GM23338 (cell line): Measurements from ENCODE around the gene POLD2. TPM values are rescaled to one million over a fixed set of nuclear protein-coding genes. Genes with fewer than 3 reads are reported as not detected.

Experiments
- ATAC-seq: fragments of 200-7000 bp; cut with Tn5 transposase; 3 replicates; pipeline ENCODE4 v1.9.1; 2020
- DNase-seq: peaks from one replicate; pipeline ENCODE4 v3.0.0-alpha.2; 2015; ENCODE audit warnings: low spot score
- H2AFZ ChIP-seq: fragments of 200-600 bp; sonication (generic); 2 replicates; pipeline ENCODE4 v1.8.0; 2016; ENCODE audit warnings: antibody characterized with exemption, mild to moderate bottlenecking, moderate library complexity
- H3F3A ChIP-seq: fragments of 200-600 bp; sonication (generic); replicated peaks from 2 replicates; pipeline ENCODE4 v1.8.0; 2017; ENCODE audit warnings: antibody characterized with exemption, mixed run types, low read depth
- H3K27ac ChIP-seq: fragments of 200-600 bp; sonication (generic); 2 replicates; pipeline ENCODE4 v1.6.1; 2016; ENCODE audit warnings: low read depth
- H3K27me3 ChIP-seq: fragments of 200-600 bp; sonication (generic); 2 replicates; pipeline ENCODE4 v1.8.0; 2016; ENCODE audit warnings: mild to moderate bottlenecking, mixed run types, moderate library complexity; ENCODE audit not compliant: insufficient read depth
- H3K36me3 ChIP-seq: fragments of 200-600 bp; sonication (generic); 2 replicates; pipeline ENCODE4 v1.8.0; 2016; ENCODE audit warnings: mild to moderate bottlenecking; ENCODE audit not compliant: insufficient read depth
- H3K4me1 ChIP-seq: fragments of 200-600 bp; sonication (generic); 2 replicates; pipeline ENCODE4 v1.8.0; 2016; ENCODE audit warnings: mild to moderate bottlenecking, moderate library complexity; ENCODE audit not compliant: insufficient read depth
- H3K4me2 ChIP-seq: fragments of 200-600 bp; sonication (generic); 2 replicates; pipeline ENCODE4 v1.7.1; 2017; ENCODE audit warnings: mixed run types
- H3K4me3 ChIP-seq: fragments of 200-600 bp; sonication (generic); 2 replicates; pipeline ENCODE4 v1.6.1; 2016; ENCODE audit warnings: mixed run types
- H3K79me2 ChIP-seq: fragments of 200-600 bp; sonication (generic); replicated peaks from 2 replicates; pipeline ENCODE4 v1.8.0; 2017; ENCODE audit warnings: mild to moderate bottlenecking; ENCODE audit not compliant: insufficient read depth
- H3K9me2 ChIP-seq: fragments of 200-600 bp; sonication (generic); 2 replicates; pipeline ENCODE4 v1.8.0; 2017; ENCODE audit not compliant: insufficient read depth
- H4K20me1 ChIP-seq: fragments of 200-600 bp; sonication (generic); replicated peaks from 2 replicates; pipeline ENCODE4 v1.8.0; 2017; ENCODE audit warnings: mild to moderate bottlenecking; ENCODE audit not compliant: insufficient read depth
- H3K27ac Mint-ChIP-seq: 2 replicates; pipeline ENCODE4 v1.8.0; 2020; ENCODE audit warnings: inconsistent platforms, mild to moderate bottlenecking, moderate library complexity, mixed read lengths
- H3K27me3 Mint-ChIP-seq: 3 replicates; pipeline ENCODE4 v1.8.0; 2022; ENCODE audit warnings: low read depth, mild to moderate bottlenecking, moderate library complexity, mixed read lengths, inconsistent platforms; ENCODE audit not compliant: insufficient read depth, poor library complexity
- H3K36me3 Mint-ChIP-seq: 3 replicates; pipeline ENCODE4 v1.8.0; 2021; ENCODE audit warnings: low read depth, mild to moderate bottlenecking, inconsistent platforms, moderate library complexity, mixed read lengths
- H3K4me1 Mint-ChIP-seq: 3 replicates; pipeline ENCODE4 v1.8.0; 2020; ENCODE audit warnings: mild to moderate bottlenecking, inconsistent platforms, mixed read lengths
- H3K4me3 Mint-ChIP-seq: 3 replicates; pipeline ENCODE4 v1.8.0; 2021; ENCODE audit warnings: moderate library complexity, mild to moderate bottlenecking, inconsistent platforms, mixed read lengths
- H3K9me3 Mint-ChIP-seq: 3 replicates; pipeline ENCODE4 v1.8.0; 2020; ENCODE audit warnings: moderate library complexity, mild to moderate bottlenecking, inconsistent platforms, mixed read lengths
- CREB1 ChIP-seq: fragments of 250-450 bp; sonication (Bioruptor Pico); IDR thresholded peaks from 2 replicates; pipeline ENCODE4 v1.5.0; 2020; ENCODE audit warnings: low read depth, mild to moderate bottlenecking, moderate library complexity
- CTCF ChIP-seq, 2 experiments: fragments of 200-600 bp in 1 of 2; sonication (generic) in 1 of 2; conservative IDR thresholded peaks; 2 replicates each; pipeline versions ENCODE4 v1.5.1 to v1.6.1; 2016 to 2017; ENCODE audit warnings: antibody characterized with exemption in 2 of 2, low read depth in 2 of 2, mild to moderate bottlenecking in 2 of 2, moderate library complexity in 1 of 2
- EZH2phosphoT487 ChIP-seq: fragments of 200-600 bp; sonication (generic); IDR thresholded peaks from one replicate; pipeline ENCODE4 v1.8.1; 2018; ENCODE audit warnings: antibody characterized with exemption; ENCODE audit not compliant: unreplicated experiment
- JUNB ChIP-seq: IDR thresholded peaks from one replicate; pipeline ENCODE4 v1.6.1; 2016; ENCODE audit warnings: antibody characterized with exemption; ENCODE audit not compliant: unreplicated experiment
- NANOG ChIP-seq: IDR thresholded peaks from 2 replicates; pipeline ENCODE4 v1.6.1; 2016; ENCODE audit warnings: antibody characterized with exemption, borderline replicate concordance
- REST ChIP-seq: IDR thresholded peaks from one replicate; pipeline ENCODE4 v1.6.1; 2018; ENCODE audit warnings: antibody characterized with exemption; ENCODE audit not compliant: unreplicated experiment
- ZNF331 ChIP-seq: fragments of 250-450 bp; sonication (Bioruptor Pico); IDR thresholded peaks from 2 replicates; pipeline ENCODE4 v1.5.0; 2020; ENCODE audit warnings: low read depth, mild to moderate bottlenecking, moderate library complexity
- polyA plus RNA-seq: library from polyadenylated mRNA; unstranded; fragments of >200 nt; fragmentation: Nextera tagmentation; extraction: Ambion mirVana; gene quantifications from 2 replicates; pipeline ENCODE4 v1.2.1, GENCODE V29; 2016
- total RNA-seq: library from RNA; depleted of rRNA; stranded (reverse); fragments of >200 nt; shearing (Covaris generic); gene quantifications from 2 replicates; pipeline ENCODE4 v1.2.3, GENCODE V29; 2014
- TF ChIP-seq, protein P1 (sequence below): fragments of 250-450 bp; sonication (Bioruptor Pico); IDR thresholded peaks from 2 replicates; pipeline ENCODE4 v1.5.0; 2020; ENCODE audit warnings: mild to moderate bottlenecking, moderate library complexity
- TF ChIP-seq, protein P2 (sequence below): IDR thresholded peaks from 2 replicates; pipeline ENCODE4 v1.6.1; 2016; ENCODE audit warnings: antibody characterized with exemption

Gene POLD2
- total and polyA plus RNA-seq, 2 experiments from 2014 or later = 101 to 127 TPM

GRCh38 chr7:44117801-44118429 lies 5.4 kb downstream of the POLD2 start:
- Mint-ChIP-seq H3K27ac (no peak overlapping the region), H3K9me3 (no peaks in the 10 kb centered on the region; the same call in 2 of the 3 replicates), H3K4me1 (peaks cover 12% of the 10 kb centered on the region), H3K36me3 (peaks cover 75% of the 10 kb centered on the region), H3K27me3 (peaks cover 9% of the 10 kb centered on the region), H3K4me3 (no peak overlapping the region)
- no peak overlapping the region for H2AFZ ChIP-seq
- peaks cover 12% of the 10 kb centered on the region; the same call in 1 of the 2 replicates for H3K36me3 ChIP-seq
- 0 out of 2 replicates have a peak, but pooled peaks cover under 1% of the 10 kb centered on the region for H3F3A ChIP-seq
- no peaks in the 10 kb centered on the region for H3K27me3 ChIP-seq
- peaks cover 23% of the 10 kb centered on the region for H3K79me2 ChIP-seq
- no peak overlapping the region for H3K27ac ChIP-seq
- H3K4me1 ChIP-seq = peaks cover 15% of the 10 kb centered on the region; the same call in 1 of the 2 replicates
- TF ChIP-seq, protein P1, sequence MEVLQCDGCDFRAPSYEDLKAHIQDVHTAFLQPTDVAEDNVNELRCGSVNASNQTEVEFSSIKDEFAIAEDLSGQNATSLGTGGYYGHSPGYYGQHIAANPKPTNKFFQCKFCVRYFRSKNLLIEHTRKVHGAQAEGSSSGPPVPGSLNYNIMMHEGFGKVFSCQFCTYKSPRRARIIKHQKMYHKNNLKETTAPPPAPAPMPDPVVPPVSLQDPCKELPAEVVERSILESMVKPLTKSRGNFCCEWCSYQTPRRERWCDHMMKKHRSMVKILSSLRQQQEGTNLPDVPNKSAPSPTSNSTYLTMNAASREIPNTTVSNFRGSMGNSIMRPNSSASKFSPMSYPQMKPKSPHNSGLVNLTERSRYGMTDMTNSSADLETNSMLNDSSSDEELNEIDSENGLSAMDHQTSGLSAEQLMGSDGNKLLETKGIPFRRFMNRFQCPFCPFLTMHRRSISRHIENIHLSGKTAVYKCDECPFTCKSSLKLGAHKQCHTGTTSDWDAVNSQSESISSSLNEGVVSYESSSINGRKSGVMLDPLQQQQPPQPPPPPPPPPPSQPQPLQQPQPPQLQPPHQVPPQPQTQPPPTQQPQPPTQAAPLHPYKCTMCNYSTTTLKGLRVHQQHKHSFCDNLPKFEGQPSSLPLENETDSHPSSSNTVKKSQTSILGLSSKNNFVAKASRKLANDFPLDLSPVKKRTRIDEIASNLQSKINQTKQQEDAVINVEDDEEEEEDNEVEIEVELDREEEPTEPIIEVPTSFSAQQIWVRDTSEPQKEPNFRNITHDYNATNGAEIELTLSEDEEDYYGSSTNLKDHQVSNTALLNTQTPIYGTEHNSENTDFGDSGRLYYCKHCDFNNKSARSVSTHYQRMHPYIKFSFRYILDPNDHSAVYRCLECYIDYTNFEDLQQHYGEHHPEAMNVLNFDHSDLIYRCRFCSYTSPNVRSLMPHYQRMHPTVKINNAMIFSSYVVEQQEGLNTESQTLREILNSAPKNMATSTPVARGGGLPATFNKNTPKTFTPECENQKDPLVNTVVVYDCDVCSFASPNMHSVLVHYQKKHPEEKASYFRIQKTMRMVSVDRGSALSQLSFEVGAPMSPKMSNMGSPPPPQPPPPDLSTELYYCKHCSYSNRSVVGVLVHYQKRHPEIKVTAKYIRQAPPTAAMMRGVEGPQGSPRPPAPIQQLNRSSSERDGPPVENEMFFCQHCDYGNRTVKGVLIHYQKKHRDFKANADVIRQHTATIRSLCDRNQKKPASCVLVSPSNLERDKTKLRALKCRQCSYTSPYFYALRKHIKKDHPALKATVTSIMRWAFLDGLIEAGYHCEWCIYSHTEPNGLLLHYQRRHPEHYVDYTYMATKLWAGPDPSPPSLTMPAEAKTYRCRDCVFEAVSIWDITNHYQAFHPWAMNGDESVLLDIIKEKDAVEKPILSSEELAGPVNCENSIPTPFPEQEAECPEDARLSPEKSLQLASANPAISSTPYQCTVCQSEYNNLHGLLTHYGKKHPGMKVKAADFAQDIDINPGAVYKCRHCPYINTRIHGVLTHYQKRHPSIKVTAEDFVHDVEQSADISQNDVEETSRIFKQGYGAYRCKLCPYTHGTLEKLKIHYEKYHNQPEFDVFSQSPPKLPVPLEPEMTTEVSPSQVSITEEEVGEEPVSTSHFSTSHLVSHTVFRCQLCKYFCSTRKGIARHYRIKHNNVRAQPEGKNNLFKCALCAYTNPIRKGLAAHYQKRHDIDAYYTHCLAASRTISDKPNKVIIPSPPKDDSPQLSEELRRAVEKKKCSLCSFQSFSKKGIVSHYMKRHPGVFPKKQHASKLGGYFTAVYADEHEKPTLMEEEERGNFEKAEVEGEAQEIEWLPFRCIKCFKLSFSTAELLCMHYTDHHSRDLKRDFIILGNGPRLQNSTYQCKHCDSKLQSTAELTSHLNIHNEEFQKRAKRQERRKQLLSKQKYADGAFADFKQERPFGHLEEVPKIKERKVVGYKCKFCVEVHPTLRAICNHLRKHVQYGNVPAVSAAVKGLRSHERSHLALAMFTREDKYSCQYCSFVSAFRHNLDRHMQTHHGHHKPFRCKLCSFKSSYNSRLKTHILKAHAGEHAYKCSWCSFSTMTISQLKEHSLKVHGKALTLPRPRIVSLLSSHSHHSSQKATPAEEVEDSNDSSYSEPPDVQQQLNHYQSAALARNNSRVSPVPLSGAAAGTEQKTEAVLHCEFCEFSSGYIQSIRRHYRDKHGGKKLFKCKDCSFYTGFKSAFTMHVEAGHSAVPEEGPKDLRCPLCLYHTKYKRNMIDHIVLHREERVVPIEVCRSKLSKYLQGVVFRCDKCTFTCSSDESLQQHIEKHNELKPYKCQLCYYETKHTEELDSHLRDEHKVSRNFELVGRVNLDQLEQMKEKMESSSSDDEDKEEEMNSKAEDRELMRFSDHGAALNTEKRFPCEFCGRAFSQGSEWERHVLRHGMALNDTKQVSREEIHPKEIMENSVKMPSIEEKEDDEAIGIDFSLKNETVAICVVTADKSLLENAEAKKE = no peak
- TF ChIP-seq ZNF331 (CRISPR knock-in tag) (no peak), JUNB (no peak), CREB1 (CRISPR knock-in tag) (no peak), NANOG (no peak), REST (no peak), EZH2phosphoT487 (no peak), CTCF (conservative IDR thresholded peaks at IDR 0.05; ENCODE audit: low read depth in 2 of 2) (no peak)
- TF ChIP-seq, protein P2, sequence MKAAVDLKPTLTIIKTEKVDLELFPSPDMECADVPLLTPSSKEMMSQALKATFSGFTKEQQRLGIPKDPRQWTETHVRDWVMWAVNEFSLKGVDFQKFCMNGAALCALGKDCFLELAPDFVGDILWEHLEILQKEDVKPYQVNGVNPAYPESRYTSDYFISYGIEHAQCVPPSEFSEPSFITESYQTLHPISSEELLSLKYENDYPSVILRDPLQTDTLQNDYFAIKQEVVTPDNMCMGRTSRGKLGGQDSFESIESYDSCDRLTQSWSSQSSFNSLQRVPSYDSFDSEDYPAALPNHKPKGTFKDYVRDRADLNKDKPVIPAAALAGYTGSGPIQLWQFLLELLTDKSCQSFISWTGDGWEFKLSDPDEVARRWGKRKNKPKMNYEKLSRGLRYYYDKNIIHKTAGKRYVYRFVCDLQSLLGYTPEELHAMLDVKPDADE = no peak
- peaks cover 3% of the 10 kb centered on the region for H4K20me1 ChIP-seq
- ATAC-seq = no peak
- H3K4me2 ChIP-seq = no peak overlapping the region
- no peak overlapping the region for H3K4me3 ChIP-seq
- no peak for DNase-seq
- no peaks in the 10 kb centered on the region for H3K9me2 ChIP-seq
